Measurements from ENCODE around the gene TXNIP. TPM values are rescaled to one million over a fixed set of nuclear protein-coding genes. Genes with fewer than 3 reads are reported as not detected.
A peak's percentile ranks its signal among the peaks of the same experiment; 100 is the strongest.

TXNIP gene
- total and polyA plus RNA-seq, 12 donors: 202 to 2,069 (median 743) TPM

GRCh38 chr1:145997718-145998023 is 1.3 kb upstream of the TXNIP start:
- TF ChIP-seq, protein P1, sequence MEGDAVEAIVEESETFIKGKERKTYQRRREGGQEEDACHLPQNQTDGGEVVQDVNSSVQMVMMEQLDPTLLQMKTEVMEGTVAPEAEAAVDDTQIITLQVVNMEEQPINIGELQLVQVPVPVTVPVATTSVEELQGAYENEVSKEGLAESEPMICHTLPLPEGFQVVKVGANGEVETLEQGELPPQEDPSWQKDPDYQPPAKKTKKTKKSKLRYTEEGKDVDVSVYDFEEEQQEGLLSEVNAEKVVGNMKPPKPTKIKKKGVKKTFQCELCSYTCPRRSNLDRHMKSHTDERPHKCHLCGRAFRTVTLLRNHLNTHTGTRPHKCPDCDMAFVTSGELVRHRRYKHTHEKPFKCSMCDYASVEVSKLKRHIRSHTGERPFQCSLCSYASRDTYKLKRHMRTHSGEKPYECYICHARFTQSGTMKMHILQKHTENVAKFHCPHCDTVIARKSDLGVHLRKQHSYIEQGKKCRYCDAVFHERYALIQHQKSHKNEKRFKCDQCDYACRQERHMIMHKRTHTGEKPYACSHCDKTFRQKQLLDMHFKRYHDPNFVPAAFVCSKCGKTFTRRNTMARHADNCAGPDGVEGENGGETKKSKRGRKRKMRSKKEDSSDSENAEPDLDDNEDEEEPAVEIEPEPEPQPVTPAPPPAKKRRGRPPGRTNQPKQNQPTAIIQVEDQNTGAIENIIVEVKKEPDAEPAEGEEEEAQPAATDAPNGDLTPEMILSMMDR (IDR thresholded peaks at IDR 0.05): peak in 3 of 6 experiments; percentile 10 to 16 (median 12)
- no peak for TF ChIP-seq POLR2A (IDR thresholded peaks at IDR 0.05)
- Histone ChIP-seq H3K36me3 (replicated peaks in 1 of 2) (peaks cover 0 to 32% of the 10 kb centered on the region in 2 donors), H3K4me3 (peak overlapping the region in 2 of 4 donors; percentile 20 to 80), H3K27ac (peak overlapping the region; percentile 83 to 97 (median 93)), H3K27me3 (no peaks in the 10 kb centered on the region), H3K4me1 (replicated peaks in 1 of 2) (peaks cover 28 to 42% of the 10 kb centered on the region in 2 donors), H3K9me3 (replicated peaks in 1 of 3) (no peaks in the 10 kb centered on the region)
- intact Hi-C loops (cut with DNase I): no loop called here
- 36 to 54% (median 40%) methylated on average over 3 of the region's 3 CpGs for WGBS, 4 donors
- DNase-seq: peak in 1 of 7 donors; percentile 55

GRCh38 chr1:145997016-145997717 is 788 bp upstream of the TXNIP start:
- peaks cover 33 to 47% of the 10 kb centered on the region in 2 donors for H3K4me1 ChIP-seq (replicated peaks in 1 of 2)
- WGBS, 4 donors: 13 to 17% (median 16%) methylated on average over 12 of the region's 12 CpGs
- intact Hi-C loops (cut with DNase I): no loop called here
- DNase-seq: peak in 4 of 7 donors; percentile 35 to 77 (median 55)
- H3K4me3 ChIP-seq: peak overlapping the region in 3 of 4 donors; percentile 14 to 80 (median 20)
- H3K27ac ChIP-seq: peak overlapping the region; percentile 83 to 97 (median 93)
- H3K27me3 ChIP-seq: no peaks in the 10 kb centered on the region
- H3K36me3 ChIP-seq (replicated peaks in 1 of 2): peaks cover 0 to 36% of the 10 kb centered on the region in 2 donors
- no peaks in the 10 kb centered on the region for H3K9me3 ChIP-seq (replicated peaks in 1 of 3)
- TF ChIP-seq POLR2A (IDR thresholded peaks at IDR 0.05): no peak
- TF ChIP-seq, protein P1 (IDR thresholded peaks at IDR 0.05): no peak

DNA sequence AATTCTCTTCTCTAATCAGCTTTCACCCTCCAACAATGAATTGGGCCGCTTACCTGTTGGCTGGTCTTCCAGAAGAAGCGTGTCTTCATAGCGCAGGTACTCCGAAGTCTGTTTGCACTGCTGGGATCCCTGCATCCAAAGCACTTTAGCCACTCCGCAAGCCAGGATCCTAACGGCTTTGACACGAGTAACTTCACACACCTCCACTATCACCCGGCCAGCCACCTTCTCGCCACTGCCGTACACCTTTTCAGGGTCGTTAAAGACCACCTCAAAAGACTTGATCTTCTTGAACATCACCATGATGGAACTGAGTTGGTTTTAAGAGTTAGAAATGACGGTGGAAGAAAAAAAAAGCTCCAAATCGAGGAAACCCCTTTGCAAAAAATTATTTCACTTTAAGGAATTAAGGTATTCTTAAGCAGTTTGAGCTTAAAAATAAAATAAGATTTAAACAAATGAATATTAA is 381 bp downstream of the TXNIP start:
- peak overlapping the region; percentile 13 to 92 (median 74) for H3K4me3 ChIP-seq
- intact Hi-C loops (cut with DNase I): no loop called here
- H3K27me3 ChIP-seq: no peaks in the 10 kb centered on the region
- H3K9me3 ChIP-seq (replicated peaks in 1 of 3): no peaks in the 10 kb centered on the region
- TF ChIP-seq, protein P1 (IDR thresholded peaks at IDR 0.05): no peak
- no peak for TF ChIP-seq POLR2A (IDR thresholded peaks at IDR 0.05)
- WGBS, 4 donors: 0 to 1% (median 0%) methylated on average over 13 of the region's 13 CpGs
- peaks cover 36 to 51% of the 10 kb centered on the region in 2 donors for H3K4me1 ChIP-seq (replicated peaks in 1 of 2)
- peak overlapping the region; percentile 83 to 94 (median 91) for H3K27ac ChIP-seq
- H3K36me3 ChIP-seq (replicated peaks in 1 of 2): peaks cover 0 to 36% of the 10 kb centered on the region in 2 donors
- peak in 5 of 7 donors; percentile 31 to 84 (median 57) for DNase-seq

DNA sequence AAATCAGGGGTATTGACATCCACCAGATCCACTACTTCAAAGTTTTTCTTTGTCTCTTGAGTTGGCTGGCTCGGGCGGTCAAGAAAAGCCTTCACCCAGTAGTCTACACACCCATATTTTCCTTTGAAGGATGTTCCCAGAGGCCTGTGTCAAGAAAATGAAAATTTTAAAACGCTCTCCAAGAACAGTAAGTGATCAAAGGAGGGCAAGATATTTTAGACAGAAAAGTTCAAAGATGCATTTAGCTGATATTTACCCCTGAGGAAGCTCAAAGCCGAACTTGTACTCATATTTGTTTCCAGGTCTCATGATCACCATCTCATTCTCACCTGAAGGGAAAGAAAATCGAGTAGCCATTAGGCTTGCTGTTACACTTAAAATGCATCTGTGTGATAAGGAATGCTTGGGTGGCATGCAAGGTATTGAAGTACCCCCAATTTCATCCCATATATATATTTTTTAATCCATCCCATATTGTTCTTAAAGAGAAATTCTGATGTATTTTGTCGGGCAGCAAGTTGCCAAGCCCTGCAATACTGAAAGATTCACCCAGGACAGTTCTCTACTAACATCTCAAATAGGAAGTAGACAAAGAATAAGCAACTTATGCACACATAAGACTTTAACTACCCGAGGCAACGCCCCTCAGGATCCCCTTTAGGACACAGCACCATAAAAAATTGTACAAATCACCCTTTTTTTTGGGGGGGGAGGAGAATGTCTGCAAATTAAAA is 1.1 kb downstream of the TXNIP start:
- Histone ChIP-seq H3K27ac (peak overlapping the region; percentile 83 to 94 (median 91)), H3K4me1 (replicated peaks in 1 of 2) (peaks cover 36 to 51% of the 10 kb centered on the region in 2 donors), H3K9me3 (replicated peaks in 1 of 3) (no peaks in the 10 kb centered on the region), H3K4me3 (peak overlapping the region; percentile 13 to 92 (median 74)), H3K27me3 (no peaks in the 10 kb centered on the region), H3K36me3 (replicated peaks in 1 of 2) (peaks cover 0 to 36% of the 10 kb centered on the region in 2 donors)
- WGBS, 4 donors: 0 to 1% (median 0%) methylated on average over 8 of the region's 8 CpGs
- DNase-seq: peak in 2 of 7 donors; percentile 11 to 52
- TF ChIP-seq, protein P1 (IDR thresholded peaks at IDR 0.05): no peak
- peak in 1 of 2 donors; percentile 1 for TF ChIP-seq POLR2A (IDR thresholded peaks at IDR 0.05)
- intact Hi-C loops (cut with DNase I): no loop called here
